Sigmoid colon (tissue), 7 donors: ENCODE data around the gene CDC42EP4. TPM values are rescaled to one million over a fixed set of nuclear protein-coding genes. Genes with fewer than 3 reads are reported as not detected.

Experiments
- DNase-seq: peaks from one replicate; pipeline ENCODE4 v3.0.0-alpha.2; 2019
- H3K27ac ChIP-seq, 4 donors: fragments of 200-600 bp; sonication (generic); one replicate each; pipeline ENCODE4 v1.5.1; 2016 to 2019; ENCODE audit warnings: mild to moderate bottlenecking in 1 of 4
- H3K27me3 ChIP-seq, 3 donors: fragments of 200-600 bp; sonication (generic); one replicate each; pipeline ENCODE4 v1.5.1; 2019; ENCODE audit warnings: mild to moderate bottlenecking in 1 of 3
- H3K36me3 ChIP-seq, 4 donors: fragments of 200-600 bp; sonication (generic); one replicate each; pipeline ENCODE4 v1.5.1; 2016 to 2019
- H3K4me1 ChIP-seq, 4 donors: fragments of 200-600 bp; sonication (generic); one replicate each; pipeline ENCODE4 v1.5.1; 2017 to 2019
- H3K4me3 ChIP-seq, 4 donors: fragments of 200-600 bp; sonication (generic); one replicate each; pipeline ENCODE4 v1.5.1; 2017 to 2019; ENCODE audit warnings: mild to moderate bottlenecking in 2 of 4, moderate library complexity in 1 of 4
- H3K9me3 ChIP-seq, 4 donors: fragments of 200-600 bp in 3 of 4; sonication (generic) in 3 of 4; one replicate each; pipeline versions ENCODE4 v1.5.1 to v1.6.1; 2013 to 2019
- CTCF ChIP-seq, 4 experiments: fragments of 450-650 bp in 3 of 4; fragments of 200-600 bp in 1 of 4; IDR thresholded peaks; one replicate each; pipeline ENCODE4 v1.5.1; 2016 to 2019; ENCODE audit warnings: antibody characterized with exemption in 4 of 4, mild to moderate bottlenecking in 3 of 4, moderate library complexity in 2 of 4
- EP300 ChIP-seq, 4 donors: sonication (generic); formaldehyde crosslinking; IDR thresholded peaks; one replicate each; pipeline ENCODE4 v1.6.1; 2017; ENCODE audit warnings: antibody characterized with exemption in 4 of 4
- POLR2A ChIP-seq, 2 donors: fragments of 450-650 bp; IDR thresholded peaks; one replicate each; pipeline ENCODE4 v1.6.1; 2016; ENCODE audit warnings: antibody characterized with exemption in 2 of 2, mild to moderate bottlenecking in 2 of 2, moderate library complexity in 2 of 2
- POLR2AphosphoS5 ChIP-seq, 4 donors: sonication (generic); formaldehyde crosslinking; IDR thresholded peaks; one replicate each; pipeline ENCODE4 v1.6.1; 2017; ENCODE audit warnings: antibody characterized with exemption in 4 of 4
- WGBS, 2 donors: extraction: QIAGEN DNeasy Blood & Tissue Kit; methylation state at CpG; one replicate each; pipeline ENCODE4 v1.1.7; 2013; 5-methylcytosine and 5-hydroxymethylcytosine counted together
- intact Hi-C: fragments of 100-400 bp; cut with DNase I; formaldehyde crosslinking; loops from one replicate; pipeline ENCODE4 v1.15.1; 2023
- polyA plus RNA-seq, 3 donors: library from polyadenylated mRNA; stranded (reverse); fragments of 200-250 nt; gene quantifications; one replicate each; pipeline ENCODE4 v1.2.3, GENCODE V29; 2013
- total RNA-seq, 4 donors: library from RNA; depleted of rRNA; stranded (reverse); fragments of >200 nt; gene quantifications; one replicate each; pipeline ENCODE4 v1.1.0, GENCODE V29; 2016
- donor health status: healthy with polysubstance abuse.
- donor health status: Bipolar disorder and iron deficiency.
- donor health status: healthy.

CDC42EP4 gene
- total and polyA plus RNA-seq, 7 donors: 44.0 to 87.6 (median 68.1) TPM

DNA sequence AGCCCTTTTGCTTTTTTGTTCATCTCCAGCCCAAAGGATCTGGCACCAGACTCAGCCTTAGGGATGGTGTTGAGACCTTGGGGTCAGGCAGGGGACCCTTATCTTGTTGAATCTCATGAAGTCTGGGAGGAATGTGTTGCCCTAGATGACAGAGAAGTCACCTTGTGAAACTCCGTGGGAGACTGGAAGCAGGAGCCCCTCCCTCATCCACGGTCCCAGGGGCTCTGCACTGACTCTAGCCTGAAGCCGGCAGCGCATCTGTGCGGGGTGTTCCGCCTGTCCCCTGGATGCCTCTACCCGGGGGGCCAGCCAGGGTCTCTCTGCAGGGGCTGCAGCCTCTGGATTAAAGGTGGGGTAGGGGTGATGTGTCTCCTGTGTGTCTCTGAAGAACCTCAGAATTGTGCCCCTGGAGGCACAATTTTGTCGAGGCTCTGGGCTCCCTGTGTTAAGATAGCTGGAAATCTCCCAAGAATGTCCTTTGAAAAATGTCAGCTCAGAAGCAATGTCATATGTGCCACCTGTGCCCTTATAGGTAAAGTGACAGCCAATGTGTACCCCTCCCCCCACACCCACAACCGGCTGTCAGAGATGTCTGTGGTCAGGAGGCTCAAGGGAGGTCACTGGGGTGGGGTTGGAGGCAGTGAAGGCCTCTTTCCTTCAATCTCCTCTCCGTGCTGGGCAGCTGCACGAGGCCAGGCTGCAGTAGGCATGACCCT, 32.1 kb upstream of the CDC42EP4 start:
- TF ChIP-seq EP300 (IDR thresholded peaks at IDR 0.05) (no peak), POLR2A (IDR thresholded peaks at IDR 0.05) (no peak), POLR2AphosphoS5 (IDR thresholded peaks at IDR 0.05) (no peak)
- WGBS, 2 donors: 72 to 76% methylated on average over 11 of the region's 11 CpGs
- H3K4me3 ChIP-seq: peak overlapping the region in 3 of 4 donors; percentile 12 to 30 (median 27)
- peak overlapping the region; percentile 67 to 97 (median 96) for H3K27ac ChIP-seq
- no peaks in the 10 kb centered on the region for H3K36me3 ChIP-seq
- intact Hi-C loops: no loop called here
- H3K4me1 ChIP-seq: peaks cover 0 to 80% (median 70%) of the 10 kb centered on the region in 4 donors
- no peaks in the 10 kb centered on the region for H3K9me3 ChIP-seq
- DNase-seq: no peak
- no peaks in the 10 kb centered on the region for H3K27me3 ChIP-seq

DNA sequence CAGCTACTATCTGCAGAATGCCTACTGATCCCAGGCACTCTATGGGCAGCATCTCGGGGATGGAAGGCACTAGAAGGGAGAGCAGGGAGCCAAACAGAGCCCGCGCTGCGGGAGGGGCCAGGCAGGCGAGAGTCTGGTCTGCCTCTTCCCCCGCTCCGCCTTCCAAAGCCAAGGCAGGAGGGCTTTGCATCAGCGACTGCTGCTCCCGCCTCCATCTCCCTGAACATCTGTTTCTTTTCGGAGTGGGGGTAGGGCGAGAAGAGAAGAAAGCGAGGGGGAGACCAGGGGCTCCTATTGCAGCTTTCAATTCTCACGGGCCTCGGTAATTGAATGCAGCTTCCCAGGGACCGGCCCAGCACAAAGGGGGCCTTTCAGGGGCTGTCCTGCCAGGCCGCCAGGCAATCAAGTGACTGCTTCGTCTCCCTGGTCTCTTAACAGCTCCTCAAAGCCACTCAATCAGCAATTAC, 31.4 kb upstream of the CDC42EP4 start:
- no peak for TF ChIP-seq CTCF (IDR thresholded peaks at IDR 0.05)
- TF ChIP-seq EP300 (IDR thresholded peaks at IDR 0.05): peak in 1 of 4 donors; percentile 55
- peak; percentile 77 to 86 (median 82) for TF ChIP-seq POLR2AphosphoS5 (IDR thresholded peaks at IDR 0.05)
- TF ChIP-seq POLR2A (IDR thresholded peaks at IDR 0.05): no peak
- Histone ChIP-seq H3K27me3 (no peaks in the 10 kb centered on the region), H3K27ac (peak overlapping the region; percentile 67 to 97 (median 96)), H3K9me3 (no peaks in the 10 kb centered on the region), H3K4me3 (peak overlapping the region in 3 of 4 donors; percentile 12 to 30 (median 27)), H3K4me1 (peaks cover 0 to 80% (median 68%) of the 10 kb centered on the region in 4 donors), H3K36me3 (no peaks in the 10 kb centered on the region)
- peak; percentile 95 for DNase-seq
- WGBS, 2 donors: 75 to 82% methylated on average over 17 of the region's 17 CpGs
- intact Hi-C loops: no loop called here

- H3K4me1 ChIP-seq: peaks cover 0 to 80% (median 68%) of the 10 kb centered on the region in 4 donors
- DNase-seq: no peak
- no peaks in the 10 kb centered on the region for H3K36me3 ChIP-seq
- TF ChIP-seq POLR2AphosphoS5 (IDR thresholded peaks at IDR 0.05) (no peak), CTCF (IDR thresholded peaks at IDR 0.05) (no peak), POLR2A (IDR thresholded peaks at IDR 0.05) (no peak), EP300 (IDR thresholded peaks at IDR 0.05) (no peak)
- WGBS, 2 donors: 57 to 66% methylated on average over 7 of the region's 7 CpGs
- intact Hi-C loops: loop anchor here (1.0 kb wide), 1 partner anchor 31 kb away; no protein-coding TSS in a partner anchor
- peak overlapping the region in 3 of 4 donors; percentile 12 to 30 (median 27) for H3K4me3 ChIP-seq
- H3K27ac ChIP-seq: peak overlapping the region; percentile 67 to 97 (median 96)
- H3K27me3 ChIP-seq: no peaks in the 10 kb centered on the region
- H3K9me3 ChIP-seq: no peaks in the 10 kb centered on the region
Measured at GRCh38 chr17:73342541-73343167, 30.9 kb upstream of the CDC42EP4 start.

DNA sequence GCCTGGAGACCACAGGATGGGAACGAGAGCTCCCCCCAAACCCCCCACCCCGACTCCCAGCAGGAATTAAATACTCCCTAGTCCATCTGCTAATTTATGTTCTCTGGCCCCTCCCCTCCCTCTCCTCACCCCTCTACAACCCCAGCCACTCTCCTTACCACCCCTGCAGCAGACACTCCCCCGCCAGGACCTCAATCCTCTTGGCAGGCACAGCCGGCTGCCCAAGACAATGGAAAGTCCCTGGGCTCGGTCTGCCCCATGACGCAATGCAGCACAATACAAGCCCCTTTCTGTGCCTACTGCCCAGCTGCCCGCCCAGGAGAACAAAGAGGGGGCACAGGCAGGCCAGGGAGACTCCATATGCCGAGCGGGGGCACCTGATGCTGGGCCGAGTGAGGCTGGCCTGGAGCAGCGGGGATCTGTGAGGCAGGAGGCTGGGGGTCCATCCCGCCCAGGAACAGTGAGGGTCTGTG, 30.3 kb upstream of the CDC42EP4 start:
- TF ChIP-seq POLR2A (IDR thresholded peaks at IDR 0.05): no peak
- peak in 3 of 4 donors; percentile 11 to 69 (median 39) for TF ChIP-seq EP300 (IDR thresholded peaks at IDR 0.05)
- peak; percentile 57 to 80 (median 68) for TF ChIP-seq POLR2AphosphoS5 (IDR thresholded peaks at IDR 0.05)
- no peak for TF ChIP-seq CTCF (IDR thresholded peaks at IDR 0.05)
- H3K27ac ChIP-seq: peak overlapping the region; percentile 67 to 97 (median 96)
- DNase-seq: peak; percentile 98

More for the DNA sequence above, 30.3 kb upstream of the CDC42EP4 start:
- H3K36me3 ChIP-seq: no peaks in the 10 kb centered on the region
- no peaks in the 10 kb centered on the region for H3K9me3 ChIP-seq
- H3K27me3 ChIP-seq: no peaks in the 10 kb centered on the region
- H3K4me3 ChIP-seq: peak overlapping the region in 1 of 4 donors; percentile 30
- 31 to 60% methylated on average over 12 of the region's 12 CpGs for WGBS, 2 donors
- intact Hi-C loops: loop anchor here (1.0 kb wide), 1 partner anchor 31 kb away; no protein-coding TSS in a partner anchor
- H3K4me1 ChIP-seq: peaks cover 0 to 80% (median 67%) of the 10 kb centered on the region in 4 donors
